ENCODE measurements around the gene ZNF440.
A peak's percentile ranks its signal among the peaks of the same experiment; 100 is the strongest.
"Not testable (repeated sequence)": the region's sequence is repeated elsewhere in the genome, so short reads cannot be mapped to it uniquely, and the experiment has no call there.

ZNF440 gene

GRCh38 chr19:11814700-11815035, 595 bp downstream of the ZNF440 start:
- ChIA-PET POLR2A (interaction anchor here (1.5 kb wide), 1 partner anchor 173 kb away, joined by 4 read pairs; no protein-coding TSS in a partner anchor), CTCF (interaction anchor here (1.0 to 5.9 kb wide), 5 partner anchors 16 to 327 kb away, joined by 3 to 95 read pairs (median 7); partner anchors contain the start of genes ZNF441 and ZNF491)
- H3K4me3 ChIP-seq (ENCODE audit: low read depth, low read length) = peak overlapping the region; percentile 90
- TF ChIP-seq CTCF (IDR thresholded peaks at IDR 0.05; ENCODE audit: insufficient read depth, low read length, missing control alignments) = no peak
- no peak for DNase-seq (ENCODE audit: low read depth, low spot score)

- ChIA-PET POLR2A (no interaction called here), CTCF (no interaction called here)
- H3K4me3 ChIP-seq (ENCODE audit: low read depth, low read length) = no peak overlapping the region
- no peak for DNase-seq (ENCODE audit: low read depth, low spot score)
- TF ChIP-seq CTCF (IDR thresholded peaks at IDR 0.05; ENCODE audit: insufficient read depth, low read length, missing control alignments) = no peak
These were observed 7.5 kb downstream of the ZNF440 start for GRCh38 chr19:11821474-11822109.

GRCh38 chr19:11828957-11829876, 15.1 kb downstream of the ZNF440 start:
- CTCF ChIA-PET; H3K4me3 ChIP-seq (ENCODE audit: low read depth, low read length); DNase-seq (ENCODE audit: low read depth, low spot score); POLR2A ChIA-PET: not testable (repeated sequence)

GRCh38 chr19:11832253-11832912, 18.3 kb downstream of the ZNF440 start:
- CTCF ChIA-PET = no interaction called here
- no peak overlapping the region for H3K4me3 ChIP-seq (ENCODE audit: low read depth, low read length)
- no peak for DNase-seq (ENCODE audit: low read depth, low spot score)
- POLR2A ChIA-PET = no interaction called here
- no peak for TF ChIP-seq CTCF (IDR thresholded peaks at IDR 0.05; ENCODE audit: insufficient read depth, low read length, missing control alignments)

GRCh38 chr19:11833541-11833940, 19.5 kb downstream of the ZNF440 start:
- no peak overlapping the region for H3K4me3 ChIP-seq (ENCODE audit: low read depth, low read length)
- TF ChIP-seq CTCF (IDR thresholded peaks at IDR 0.05; ENCODE audit: insufficient read depth, low read length, missing control alignments) = no peak
- POLR2A ChIA-PET = no interaction called here
- DNase-seq (ENCODE audit: low read depth, low spot score) = no peak
- CTCF ChIA-PET = no interaction called here

GRCh38 chr19:11835626-11836066, 21.6 kb downstream of the ZNF440 start:
- CTCF ChIA-PET; DNase-seq (ENCODE audit: low read depth, low spot score); H3K4me3 ChIP-seq (ENCODE audit: low read depth, low read length); POLR2A ChIA-PET: not testable (repeated sequence)

GRCh38 chr19:11843722-11844121, 29.6 kb downstream of the ZNF440 start:
- H3K4me3 ChIP-seq (ENCODE audit: low read depth, low read length) = no peak overlapping the region
- CTCF ChIA-PET = no interaction called here
- TF ChIP-seq CTCF (IDR thresholded peaks at IDR 0.05; ENCODE audit: insufficient read depth, low read length, missing control alignments) = no peak
- no peak for DNase-seq (ENCODE audit: low read depth, low spot score)
- POLR2A ChIA-PET = no interaction called here

- DNase-seq (ENCODE audit: low read depth, low spot score); H3K4me3 ChIP-seq (ENCODE audit: low read depth, low read length); POLR2A ChIA-PET: not testable (repeated sequence)
- CTCF ChIA-PET = interaction anchor here (1.4 to 2.3 kb wide), 2 partner anchors 35 to 140 kb away, joined by 3 to 7 read pairs; no protein-coding TSS in a partner anchor
These were observed 33.5 kb downstream of the ZNF440 start for GRCh38 chr19:11847615-11848014.
